HEK293T (cell line): ENCODE results near the gene BIVM.

Source experiments
- ELF4 ChIP-seq: fragments of 450-650 bp; IDR thresholded peaks from 2 replicates; pipeline ENCODE4 v1.6.1; 2017; ENCODE audit warnings: antibody characterized with exemption
- SUZ12 ChIP-seq: fragments of 450-650 bp; IDR thresholded peaks from 2 replicates; pipeline ENCODE4 v1.6.1; 2016; ENCODE audit warnings: mild to moderate bottlenecking
- TARDBP ChIP-seq: fragments of 450-650 bp; IDR thresholded peaks from 2 replicates; pipeline ENCODE4 v1.6.1; 2016

DNA sequence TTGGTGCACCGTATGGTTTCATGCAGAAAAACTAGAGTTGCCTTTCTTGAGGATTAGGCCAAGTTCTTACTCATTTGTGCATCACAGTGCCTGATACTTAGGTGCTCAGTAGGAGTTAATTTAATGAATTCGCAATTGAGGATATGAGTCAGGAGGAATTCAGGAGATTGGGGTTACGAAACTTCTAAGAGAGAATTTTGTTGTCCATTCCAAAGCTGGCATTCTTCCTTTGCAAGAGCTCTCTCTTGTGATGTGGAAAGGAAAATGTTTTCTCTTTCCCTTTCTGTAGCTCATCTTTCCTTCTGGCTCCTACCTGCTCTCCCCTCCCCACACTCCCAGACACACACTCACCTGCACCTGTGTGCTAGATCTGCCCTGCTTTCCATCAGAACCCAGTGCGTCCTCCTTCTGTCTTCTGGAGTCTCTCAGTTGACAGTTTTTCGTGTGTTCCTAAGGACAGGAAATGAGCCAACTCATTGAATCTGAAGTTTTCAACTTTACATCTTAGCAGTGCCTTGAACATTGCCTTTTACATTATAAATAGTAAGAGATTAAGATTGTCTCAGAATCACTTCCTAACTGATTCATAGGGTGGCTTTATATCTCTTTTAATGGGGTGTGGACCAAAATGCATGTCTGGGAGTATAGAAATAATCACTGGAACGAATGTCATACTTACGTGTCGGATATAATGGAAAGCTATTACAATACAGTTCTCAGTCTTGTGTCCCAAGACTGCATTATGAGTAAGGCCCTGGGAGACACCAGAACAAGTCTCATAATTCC, 27.2 kb downstream of the BIVM start:
- TF ChIP-seq ELF4 (no peak), TARDBP (no peak), SUZ12 (no peak)
